Measurements from ENCODE around the gene DMD.

DNA sequence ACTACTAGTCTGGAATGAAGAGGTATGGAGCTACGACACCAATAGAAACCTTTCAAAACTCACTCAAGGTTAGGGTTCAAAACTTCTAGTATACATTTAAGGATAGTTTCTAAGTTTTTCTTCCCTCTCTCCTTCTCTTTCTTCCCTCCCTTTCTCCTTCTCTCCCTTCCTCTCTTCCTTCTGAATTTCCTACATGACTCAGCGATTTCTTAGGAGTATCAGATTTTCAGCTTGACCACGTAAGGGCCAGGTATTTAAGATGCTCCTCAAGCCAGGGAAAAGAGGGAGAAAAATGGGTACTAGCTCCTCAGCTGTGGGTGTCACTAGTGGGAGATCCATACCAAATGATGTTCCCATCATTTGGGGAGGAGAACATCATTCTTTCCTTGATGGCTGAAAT is 2083.6 kb downstream of the DMD start:
- TF ChIP-seq EZH2 (IDR thresholded peaks at IDR 0.05; ENCODE audit: insufficient read depth, poor library complexity, severe bottlenecking) = no peak
- no peak for TF ChIP-seq EZH2phosphoT487 (IDR thresholded peaks at IDR 0.05; ENCODE audit: insufficient read depth, low read depth)

All from GM23248 (cell line).